ENCODE measurements around the gene PDE10A. TPM values are rescaled to one million over a fixed set of nuclear protein-coding genes. Genes with fewer than 3 reads are reported as not detected.
"Not testable (repeated sequence)": the region's sequence is repeated elsewhere in the genome, so short reads cannot be mapped to it uniquely, and the experiment has no call there.

The PDE10A gene
- total RNA-seq, 1 experiment from 2014 or later = 1.8 TPM

DNA sequence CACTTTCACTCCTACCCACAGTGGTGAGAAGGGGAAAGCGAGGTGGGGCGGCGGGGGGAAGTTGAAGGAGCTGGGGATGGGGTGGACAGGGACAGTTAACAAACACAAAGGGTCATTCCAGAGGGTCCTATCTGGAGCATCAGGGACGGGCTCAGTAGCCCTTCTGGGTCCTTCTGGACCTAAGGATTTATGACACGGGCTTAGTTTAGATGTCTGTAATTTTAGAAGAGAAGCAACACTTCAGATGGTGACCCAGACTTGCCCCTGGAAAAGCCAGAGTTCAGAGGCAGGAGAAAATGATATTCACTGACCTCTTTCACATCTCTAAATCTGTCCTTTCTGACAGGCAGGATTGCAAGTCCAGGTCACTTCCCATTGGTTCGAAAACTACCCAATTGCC is 36.3 kb downstream of the PDE10A start:
- Mint-ChIP-seq H3K27me3 (ENCODE audit: insufficient read depth, unreplicated experiment) (no peaks in the 10 kb centered on the region), H3K27ac (ENCODE audit: low read depth, unreplicated experiment) (no peak overlapping the region), H3K4me3 (ENCODE audit: unreplicated experiment) (no peak overlapping the region), H3K36me3 (ENCODE audit: insufficient read depth, unreplicated experiment) (no peaks in the 10 kb centered on the region), H3K4me1 (ENCODE audit: insufficient read depth, unreplicated experiment) (no peaks in the 10 kb centered on the region), H3K9me3 (ENCODE audit: unreplicated experiment) (no peaks in the 10 kb centered on the region)
- TF ChIP-seq CTCF (IDR thresholded peaks at IDR 0.05; ENCODE audit: unreplicated experiment) = no peak
- POLR2A ChIA-PET = no interaction called here
- no peak for DNase-seq (ENCODE audit: unreplicated experiment)
- BruUV-seq (replicated peaks) = no TSS peak
- intact Hi-C loops (cut with micrococcal nuclease) = no loop called here
- CTCF ChIA-PET = no interaction called here

DNA sequence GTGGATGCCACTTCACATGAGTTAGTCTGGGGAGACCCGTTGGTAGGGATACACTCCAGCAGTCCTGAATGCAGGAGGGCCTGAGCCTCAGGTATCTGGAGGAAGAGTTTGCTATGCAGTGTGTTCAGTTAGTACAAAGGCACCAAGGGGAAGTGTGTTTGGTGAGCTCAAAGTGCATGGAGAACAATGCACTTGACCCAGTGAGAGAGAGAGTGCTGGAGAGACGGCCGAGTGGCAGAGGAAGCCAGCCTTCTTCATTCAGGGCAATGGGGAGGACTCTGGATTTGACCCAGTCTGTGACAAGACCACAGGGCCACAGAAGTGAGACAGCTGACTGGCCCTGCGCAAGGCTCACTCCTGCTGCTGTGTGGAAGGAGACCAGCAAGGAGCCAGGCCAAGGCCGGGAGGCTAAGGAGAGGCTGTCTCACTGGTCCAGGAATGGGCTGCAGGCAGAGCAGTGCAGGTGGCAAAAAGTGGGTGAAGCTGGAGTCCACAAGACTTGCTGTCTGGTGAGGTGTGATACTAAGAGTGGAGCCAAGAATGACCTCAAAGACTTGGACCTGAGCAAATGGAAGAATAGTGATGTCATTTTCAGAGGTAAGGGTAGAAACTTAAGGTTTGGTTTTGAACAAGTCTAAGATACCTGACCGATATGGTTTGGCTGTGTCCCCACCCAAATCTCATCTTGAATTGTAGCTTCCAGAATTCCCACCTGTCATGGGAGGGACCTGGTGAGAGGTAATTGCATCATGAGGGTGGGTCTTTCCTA is 38.0 kb downstream of the PDE10A start:
- POLR2A ChIA-PET = no interaction called here
- DNase-seq (ENCODE audit: unreplicated experiment) = no peak
- H3K4me1 Mint-ChIP-seq (ENCODE audit: insufficient read depth, unreplicated experiment) = no peaks in the 10 kb centered on the region
- H3K9me3 Mint-ChIP-seq (ENCODE audit: unreplicated experiment) = no peaks in the 10 kb centered on the region
- no peaks in the 10 kb centered on the region for H3K27me3 Mint-ChIP-seq (ENCODE audit: insufficient read depth, unreplicated experiment)
- TF ChIP-seq CTCF (IDR thresholded peaks at IDR 0.05; ENCODE audit: unreplicated experiment) = no peak
- CTCF ChIA-PET = no interaction called here
- no peak overlapping the region for H3K4me3 Mint-ChIP-seq (ENCODE audit: unreplicated experiment)
- BruUV-seq (replicated peaks) = no TSS peak
- no peak overlapping the region for H3K27ac Mint-ChIP-seq (ENCODE audit: low read depth, unreplicated experiment)
- intact Hi-C loops (cut with micrococcal nuclease) = no loop called here
- H3K36me3 Mint-ChIP-seq (ENCODE audit: insufficient read depth, unreplicated experiment) = no peaks in the 10 kb centered on the region

DNA sequence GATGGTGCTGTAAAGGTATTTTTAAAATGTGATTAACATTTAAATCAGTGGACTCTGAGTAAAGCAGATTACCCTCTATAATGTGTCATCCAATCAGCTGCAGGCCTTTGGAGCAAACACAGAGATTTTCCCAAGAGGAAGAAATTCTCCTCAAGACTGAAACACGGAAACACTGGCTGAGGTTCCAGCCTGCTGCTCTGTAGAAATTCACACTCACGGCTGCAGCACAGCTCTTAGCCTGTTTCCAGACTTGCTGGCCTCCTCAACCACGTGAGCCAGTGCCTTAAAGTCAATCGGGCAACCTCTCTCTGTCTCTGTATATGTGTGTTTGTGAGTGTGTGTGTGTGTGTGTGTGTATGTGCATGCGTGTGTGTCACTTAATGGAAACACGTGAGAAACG is 41.1 kb downstream of the PDE10A start:
- H3K36me3 Mint-ChIP-seq (ENCODE audit: insufficient read depth, unreplicated experiment) = no peaks in the 10 kb centered on the region
- no peak for TF ChIP-seq CTCF (IDR thresholded peaks at IDR 0.05; ENCODE audit: unreplicated experiment)
- H3K4me1 Mint-ChIP-seq (ENCODE audit: insufficient read depth, unreplicated experiment) = no peaks in the 10 kb centered on the region
- no peak overlapping the region for H3K4me3 Mint-ChIP-seq (ENCODE audit: unreplicated experiment)
- ChIA-PET CTCF (no interaction called here), POLR2A (no interaction called here)
- H3K27me3 Mint-ChIP-seq (ENCODE audit: insufficient read depth, unreplicated experiment) = no peaks in the 10 kb centered on the region
- no peak for DNase-seq (ENCODE audit: unreplicated experiment)
- no TSS peak for BruUV-seq (replicated peaks)
- H3K27ac Mint-ChIP-seq (ENCODE audit: low read depth, unreplicated experiment) = no peak overlapping the region
- no peaks in the 10 kb centered on the region for H3K9me3 Mint-ChIP-seq (ENCODE audit: unreplicated experiment)
- intact Hi-C loops (cut with micrococcal nuclease) = no loop called here

DNA sequence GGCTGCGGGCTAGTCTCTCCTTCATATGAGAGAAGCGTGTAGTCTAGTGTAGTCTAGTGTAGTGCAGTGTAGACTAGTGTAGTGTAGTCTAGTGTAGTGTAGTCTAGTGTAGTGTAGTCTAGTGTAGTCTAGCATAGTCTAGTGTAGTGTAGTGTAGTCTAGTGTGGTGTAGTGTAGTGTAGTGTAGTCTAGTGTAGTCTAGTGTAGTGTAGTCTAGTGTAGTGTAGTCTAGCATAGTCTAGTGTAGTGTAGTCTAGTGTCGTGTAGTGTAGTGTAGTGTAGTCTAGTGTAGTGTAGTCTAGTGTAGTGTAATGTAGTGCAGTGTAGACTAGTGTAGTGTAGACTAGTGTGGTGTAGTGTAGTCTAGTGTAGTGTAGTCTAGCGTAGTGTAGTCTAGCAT is 44.1 kb downstream of the PDE10A start:
- intact Hi-C loops (cut with micrococcal nuclease); POLR2A ChIA-PET; H3K4me3 Mint-ChIP-seq (ENCODE audit: unreplicated experiment); H3K27ac Mint-ChIP-seq (ENCODE audit: low read depth, unreplicated experiment); H3K36me3 Mint-ChIP-seq (ENCODE audit: insufficient read depth, unreplicated experiment); H3K9me3 Mint-ChIP-seq (ENCODE audit: unreplicated experiment); H3K4me1 Mint-ChIP-seq (ENCODE audit: insufficient read depth, unreplicated experiment); CTCF ChIA-PET; DNase-seq (ENCODE audit: unreplicated experiment); H3K27me3 Mint-ChIP-seq (ENCODE audit: insufficient read depth, unreplicated experiment); BruUV-seq (replicated peaks): not testable (repeated sequence)

GRCh38 chr6:165618241-165618640 is 44.8 kb downstream of the PDE10A start:
- Mint-ChIP-seq H3K9me3 (ENCODE audit: unreplicated experiment) (no peaks in the 10 kb centered on the region), H3K27me3 (ENCODE audit: insufficient read depth, unreplicated experiment) (no peaks in the 10 kb centered on the region), H3K4me1 (ENCODE audit: insufficient read depth, unreplicated experiment) (no peaks in the 10 kb centered on the region), H3K27ac (ENCODE audit: low read depth, unreplicated experiment) (no peak overlapping the region), H3K4me3 (ENCODE audit: unreplicated experiment) (no peak overlapping the region), H3K36me3 (ENCODE audit: insufficient read depth, unreplicated experiment) (no peaks in the 10 kb centered on the region)
- no peak for DNase-seq (ENCODE audit: unreplicated experiment)
- ChIA-PET CTCF (interaction anchor here (0.6 kb wide), 1 partner anchor 884 kb away, joined by 5 read pairs; no protein-coding TSS in a partner anchor), POLR2A (no interaction called here)
- BruUV-seq (replicated peaks) = no TSS peak
- TF ChIP-seq CTCF (IDR thresholded peaks at IDR 0.05; ENCODE audit: unreplicated experiment) = no peak
- intact Hi-C loops (cut with micrococcal nuclease) = no loop called here

Data from MCF 10A (cell line).